Activated CD4-positive, alpha-beta T cell treated with anti-CD3 and anti-CD28 coated beads, Interleukin-2, amount 50 U/mL, for 1 hour (primary cell): ENCODE measurements around the gene MALSU1.
"Not testable (repeated sequence)": the region's sequence is repeated elsewhere in the genome, so short reads cannot be mapped to it uniquely, and the experiment has no call there.

ENCODE experiments used
- DNase-seq: peaks from one replicate; pipeline ENCODE4 v3.0.0-alpha.2; 2020

Gene MALSU1

DNA sequence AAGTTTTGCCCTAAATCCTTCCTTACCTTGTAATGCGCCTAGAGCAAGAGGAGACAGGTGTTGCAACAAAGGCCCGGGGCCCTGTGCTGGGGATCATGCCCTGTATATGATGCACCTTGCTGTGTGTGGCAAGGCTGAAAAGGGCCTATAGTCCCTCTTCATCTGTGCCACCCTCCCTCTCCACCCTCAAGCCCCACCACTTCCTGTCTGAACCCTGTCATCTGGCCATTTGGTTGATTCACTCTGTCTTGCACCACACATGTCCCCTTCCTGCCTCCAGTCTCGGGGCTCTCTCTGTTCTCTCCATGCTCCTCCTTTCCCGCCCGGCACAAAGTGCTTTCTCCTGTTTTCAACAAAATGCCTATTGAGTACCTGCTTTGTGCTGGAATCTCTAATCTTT lies 11.5 kb upstream of the MALSU1 start:
- DNase-seq, result no peak

DNA sequence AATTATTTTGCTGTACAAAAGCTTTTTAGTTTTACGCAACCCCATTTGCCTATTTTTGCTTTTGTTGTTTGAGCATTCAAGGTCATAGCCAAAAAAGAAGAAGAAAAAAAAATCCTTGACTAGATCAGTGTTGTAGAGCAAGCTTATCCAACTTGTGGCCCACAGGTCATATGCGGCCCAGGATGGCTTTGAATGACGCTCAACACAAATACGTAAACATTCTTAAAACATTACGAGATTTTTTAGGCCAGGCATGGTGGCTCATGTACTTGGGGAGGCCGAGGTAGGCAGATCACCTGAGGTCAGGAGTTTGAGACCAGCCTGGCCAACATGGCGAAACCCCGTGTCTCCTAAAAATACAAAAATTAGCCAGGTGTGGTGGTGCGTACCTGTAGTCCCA lies 8.1 kb upstream of the MALSU1 start:
- no peak for DNase-seq

DNA sequence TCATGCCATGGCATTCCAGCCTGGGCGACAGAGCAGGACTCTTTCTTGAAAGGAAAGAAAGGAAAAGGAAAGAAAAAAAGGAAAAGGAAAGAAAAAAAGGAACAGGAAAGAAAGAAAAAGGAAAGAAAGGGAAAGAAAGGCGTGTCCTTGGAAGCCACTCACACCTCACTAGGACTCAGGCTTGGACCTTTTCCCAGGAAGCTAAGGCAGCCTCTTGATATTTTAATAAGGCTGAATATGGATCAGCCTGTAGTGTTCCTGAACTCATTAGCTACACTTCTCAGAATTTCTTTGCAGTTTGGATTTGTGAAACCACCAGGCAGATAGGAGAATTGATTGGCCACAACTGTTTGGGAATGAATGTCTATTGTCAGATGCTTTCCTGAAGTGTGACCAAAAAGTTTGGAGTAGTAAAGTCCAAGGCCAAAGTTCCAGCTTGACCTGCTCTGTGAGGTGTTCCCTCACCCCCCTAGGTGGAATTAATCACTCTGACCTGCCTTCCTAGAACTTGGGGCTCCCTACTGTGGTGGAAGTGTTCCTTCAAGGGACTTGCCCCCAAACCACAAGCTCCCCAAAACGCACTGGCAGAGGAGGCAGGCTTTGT lies 7.1 kb upstream of the MALSU1 start:
- DNase-seq, result no peak

DNA sequence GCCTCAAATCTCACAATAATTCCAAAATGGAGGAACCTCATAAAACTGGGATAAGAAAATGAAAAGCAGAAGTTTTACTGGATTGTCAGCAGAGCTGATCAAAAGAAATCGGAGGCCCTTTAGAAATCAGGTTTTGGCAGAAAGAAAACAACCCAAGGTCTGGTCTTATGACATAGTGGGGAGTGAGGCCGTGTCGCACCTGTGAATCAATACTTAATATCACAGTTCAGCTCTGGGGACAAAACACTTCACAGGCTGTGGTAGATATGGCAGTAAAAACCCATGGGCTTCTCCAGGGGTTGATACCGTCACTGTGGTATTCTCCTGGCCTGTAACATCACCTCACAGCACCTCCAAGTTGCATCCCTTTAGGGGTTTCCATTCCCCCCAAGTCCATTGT lies 6.5 kb upstream of the MALSU1 start:
- no peak for DNase-seq

DNA sequence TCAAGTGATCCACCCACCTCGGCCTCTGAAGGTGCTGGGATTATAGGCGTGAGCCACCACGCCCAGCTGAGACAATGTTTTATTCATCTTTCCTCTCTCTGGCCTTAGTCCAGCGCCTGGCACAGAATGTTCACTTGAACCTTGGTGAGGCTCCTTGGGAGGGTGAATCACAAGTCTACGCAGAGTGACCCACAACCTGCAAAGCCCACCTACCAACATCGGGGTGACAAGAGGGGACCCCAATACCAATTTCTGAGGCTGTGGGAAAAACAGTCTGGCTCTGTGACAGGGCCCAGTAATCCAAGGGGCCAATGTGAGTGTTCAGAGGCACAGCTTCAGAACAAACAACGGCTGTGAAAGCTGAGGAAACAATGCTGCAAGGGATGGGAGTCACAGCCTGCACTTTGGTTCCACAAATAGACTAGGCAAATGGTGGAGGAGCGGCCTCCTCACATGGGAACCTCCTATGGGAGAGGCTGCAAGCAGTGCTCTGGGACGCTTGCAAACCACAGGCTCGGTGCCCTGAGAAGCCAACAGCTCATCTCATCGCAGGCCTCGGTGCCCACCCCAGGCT lies 5.6 kb upstream of the MALSU1 start:
- no peak for DNase-seq

DNA sequence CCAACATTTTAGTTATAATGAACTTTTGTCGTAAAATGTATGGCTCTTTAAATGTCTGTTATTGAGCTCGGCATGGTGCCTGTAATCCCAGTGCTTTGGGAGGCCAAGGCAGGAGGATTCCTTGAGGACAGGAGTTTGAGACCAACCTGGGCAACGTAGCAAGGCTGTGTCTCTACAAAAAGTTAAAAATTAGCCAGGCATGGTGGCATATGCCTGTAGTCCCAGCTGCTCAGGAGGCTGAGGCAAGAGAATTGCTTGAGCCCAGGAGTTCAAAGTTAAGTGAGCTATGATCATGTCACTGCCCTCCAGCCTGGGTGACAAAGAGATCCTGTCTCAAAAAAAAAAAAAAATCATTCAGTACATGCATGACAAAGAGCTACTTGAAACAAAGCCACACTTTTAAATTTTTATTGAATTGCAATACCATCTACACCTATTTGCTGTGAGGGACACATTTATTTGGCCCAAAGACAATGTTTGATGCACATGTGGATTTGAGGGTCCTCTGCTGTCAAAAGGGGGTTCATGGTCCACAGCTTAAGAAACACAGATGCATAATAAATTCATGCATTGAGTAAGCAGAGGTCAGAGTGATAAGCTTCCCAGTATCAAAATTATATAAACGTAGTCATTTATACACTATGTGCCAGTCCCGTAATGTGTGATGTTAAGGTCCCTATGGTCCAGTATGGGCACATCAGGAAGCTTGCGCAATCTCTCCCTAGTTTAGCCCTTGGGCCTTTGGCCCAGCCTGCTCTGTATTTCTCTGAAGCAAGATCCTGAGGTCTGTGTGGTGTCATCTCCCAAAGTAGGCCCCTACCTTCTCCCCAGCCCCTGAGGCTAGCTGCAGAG lies 4.4 kb upstream of the MALSU1 start:
- DNase-seq, result no peak

DNA sequence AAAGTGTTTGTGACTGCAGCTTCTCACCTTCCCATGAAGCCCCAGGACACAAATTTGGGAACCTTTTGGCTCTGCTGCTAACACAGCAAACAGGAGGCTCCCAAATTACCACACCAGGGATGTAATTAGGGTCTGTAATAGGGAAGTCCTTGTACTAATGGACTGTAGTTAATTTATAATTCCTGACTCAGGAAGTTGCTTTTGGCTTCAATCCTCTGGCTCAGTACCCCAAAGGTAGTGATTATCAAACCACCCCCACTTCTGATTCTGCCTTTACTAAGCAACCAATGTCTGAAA lies 3.8 kb upstream of the MALSU1 start:
- DNase-seq, result no peak

DNA sequence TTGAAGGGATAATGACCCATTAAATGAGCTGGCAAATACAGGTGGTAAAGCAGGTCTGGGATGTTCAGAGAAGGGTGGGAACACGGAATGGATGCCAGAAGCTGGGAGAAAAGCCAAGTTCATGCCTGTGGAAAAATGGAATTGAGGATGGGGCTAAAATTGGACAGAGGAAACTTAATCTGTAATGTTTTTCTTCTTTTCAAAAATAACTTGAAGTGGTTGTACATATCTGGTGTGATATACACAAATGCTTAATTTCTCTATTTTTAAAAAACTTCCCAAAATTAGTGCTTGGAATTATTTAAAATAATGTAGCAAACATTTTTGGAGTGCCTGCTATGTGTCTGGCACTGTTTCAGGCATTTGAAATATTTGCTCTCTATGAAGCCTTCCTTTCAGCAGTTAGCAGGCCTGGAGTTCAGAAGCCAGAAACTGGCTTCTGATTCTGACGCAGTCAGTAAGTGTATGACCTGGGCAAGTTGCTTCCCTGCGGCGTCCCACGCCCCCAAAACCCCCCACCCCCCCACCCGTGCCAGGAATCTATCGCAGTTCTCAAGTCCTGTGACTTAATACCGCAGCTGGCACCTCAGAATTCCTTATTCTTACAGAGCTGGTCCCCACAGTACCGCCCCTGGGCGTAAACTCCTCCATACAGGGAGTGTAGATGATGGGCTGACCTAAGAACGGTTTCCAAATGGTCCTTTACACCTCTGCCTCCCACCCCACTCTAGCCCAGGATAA lies 828 bp upstream of the MALSU1 start:
- DNase-seq, result no peak

DNA sequence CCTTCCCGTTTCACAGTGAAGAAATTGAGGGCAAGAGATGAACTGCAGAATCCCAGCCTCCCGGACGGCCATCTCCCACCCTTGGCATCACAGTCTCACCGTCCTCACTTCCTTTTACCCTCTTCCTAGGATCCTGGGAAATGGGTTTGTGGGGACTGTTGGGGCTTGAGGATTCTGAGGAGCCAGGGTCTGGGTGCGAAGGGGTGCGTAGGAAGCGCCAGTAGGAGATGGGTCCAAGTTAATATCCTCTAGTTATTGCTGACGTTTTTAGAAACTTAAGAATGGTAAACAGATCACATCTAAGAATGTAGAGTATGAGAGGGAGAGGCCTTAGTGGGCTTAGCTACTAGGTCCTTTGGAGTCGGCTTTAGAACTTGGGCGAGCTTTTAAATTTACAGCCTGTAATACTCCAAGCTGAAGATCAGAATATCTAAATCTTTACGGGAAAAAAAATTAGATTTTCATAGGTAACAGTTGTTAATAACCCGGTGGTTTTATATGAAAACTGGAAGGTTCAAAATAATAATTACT lies 696 bp downstream of the MALSU1 start:
- DNase-seq, result no peak

DNA sequence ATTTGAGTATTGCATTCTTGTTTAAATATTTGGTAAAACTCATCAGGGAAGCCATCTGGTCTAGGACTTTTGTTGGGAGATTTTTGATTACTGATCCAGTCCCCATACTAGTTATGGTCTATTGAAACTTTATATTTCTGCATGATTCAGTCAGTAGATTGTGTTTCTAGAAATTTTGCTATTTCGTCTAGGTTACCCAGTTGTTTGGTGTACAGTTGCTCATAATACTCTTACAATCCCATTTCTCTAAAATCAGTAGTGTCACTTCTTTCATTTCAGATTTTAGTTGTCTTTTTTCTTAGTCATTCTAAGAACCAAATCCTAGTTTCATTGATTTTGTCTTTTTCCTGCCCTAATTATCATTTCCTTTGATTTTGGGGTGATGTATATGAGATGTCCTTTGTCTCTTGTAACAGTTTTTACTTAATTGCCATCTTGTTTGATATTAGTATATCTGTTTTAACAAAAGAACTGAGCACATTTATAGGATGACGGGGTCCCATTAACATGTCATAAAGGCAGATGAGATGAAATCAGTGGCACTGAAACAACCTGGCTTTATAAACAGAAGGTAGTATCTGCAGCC lies 7.9 kb downstream of the MALSU1 start:
- DNase-seq, result no peak

DNA sequence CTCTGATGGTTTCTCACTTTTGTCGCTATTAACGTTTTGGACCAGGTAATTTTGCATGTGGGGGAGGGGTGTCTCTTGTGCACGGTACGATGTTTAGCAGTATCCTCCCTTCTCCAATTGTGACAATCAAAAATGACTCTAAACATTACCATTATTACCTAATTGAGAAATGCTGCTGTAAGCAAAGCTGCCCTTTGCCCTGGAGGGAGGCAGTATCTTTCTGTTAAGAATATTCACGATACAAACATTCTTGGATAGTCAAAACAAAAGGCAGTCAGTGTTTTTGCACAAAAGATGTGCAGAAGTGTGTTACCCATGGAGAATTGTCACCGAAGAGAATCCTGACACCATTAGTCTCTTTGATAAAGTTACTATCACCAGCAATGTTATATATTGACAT lies 9.6 kb downstream of the MALSU1 start:
- no peak for DNase-seq

DNA sequence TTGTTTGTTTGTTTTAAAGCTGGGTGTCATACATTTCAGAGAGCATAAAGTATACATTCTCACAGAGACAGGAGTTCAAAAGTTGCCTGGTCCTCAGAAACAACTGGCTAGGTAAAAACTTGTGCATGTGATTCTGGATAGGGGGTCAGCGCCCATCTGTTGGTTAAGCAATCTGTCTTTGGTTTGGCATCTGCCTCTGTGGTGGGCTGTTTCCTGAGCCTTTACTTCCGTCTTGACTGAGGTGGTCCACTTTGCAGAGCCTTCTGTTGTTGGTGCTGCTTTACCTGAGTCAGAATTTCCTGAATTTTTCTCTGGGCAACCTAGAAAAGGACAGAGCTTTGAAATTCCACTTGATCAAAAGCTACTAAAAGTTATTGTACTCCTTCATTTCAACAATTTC lies 13.0 kb downstream of the MALSU1 start:
- DNase-seq, result not testable (repeated sequence)

DNA sequence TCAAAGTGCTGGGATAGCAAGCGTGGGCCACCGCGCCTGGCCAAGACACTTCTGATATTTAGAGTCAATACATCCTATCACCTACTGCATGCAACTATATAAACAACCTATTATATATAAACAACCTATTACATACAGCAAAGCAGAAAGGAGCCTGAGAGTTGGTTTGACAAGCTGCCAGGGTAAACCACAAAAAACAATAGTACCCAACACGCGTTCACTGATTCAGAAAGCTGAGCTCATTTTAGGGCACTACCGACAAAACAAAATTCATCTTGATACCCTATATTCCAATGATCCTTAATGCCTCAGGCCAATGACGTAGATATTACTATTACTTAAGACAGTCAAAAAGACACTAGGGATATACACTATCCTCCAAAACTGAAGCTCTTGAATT lies 16.2 kb downstream of the MALSU1 start:
- no peak for DNase-seq

DNA sequence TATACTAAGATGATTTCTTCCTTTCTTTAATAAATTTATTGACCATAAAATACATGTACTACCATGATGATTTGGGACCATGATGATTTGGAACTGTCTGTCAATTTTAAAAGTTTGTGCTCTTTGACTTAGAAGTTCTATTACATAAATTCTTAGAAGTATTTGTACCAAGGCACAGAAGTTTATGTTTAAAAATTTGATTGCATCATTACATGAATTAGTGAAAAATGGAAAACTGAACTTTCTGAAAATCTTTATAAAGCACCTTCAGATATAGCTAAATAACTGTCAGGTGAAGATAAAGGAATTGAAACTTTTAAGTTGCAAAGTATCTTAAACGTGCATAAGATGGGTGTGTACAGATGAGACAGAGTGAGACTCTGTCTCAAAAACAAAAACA lies 32.0 kb downstream of the MALSU1 start:
- DNase-seq, result no peak

DNA sequence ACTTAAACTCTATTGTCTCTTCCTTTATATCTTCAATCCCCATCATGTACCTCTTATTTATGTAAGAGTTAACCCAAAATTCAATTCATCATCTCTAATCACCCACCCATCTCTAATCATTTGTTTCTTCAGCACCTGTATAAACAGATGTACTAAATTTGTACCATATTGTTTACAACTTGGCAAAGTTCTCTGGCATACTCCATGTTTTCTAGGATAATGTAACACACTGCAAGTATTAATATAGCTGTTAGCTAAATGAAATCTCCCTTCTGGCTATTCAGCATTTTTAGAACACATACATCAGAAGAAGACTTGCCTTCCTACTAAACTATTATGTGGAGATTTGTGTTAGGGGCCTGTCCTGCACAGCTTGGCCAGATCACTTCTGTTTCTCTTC lies 33.1 kb downstream of the MALSU1 start:
- DNase-seq, result no peak

DNA sequence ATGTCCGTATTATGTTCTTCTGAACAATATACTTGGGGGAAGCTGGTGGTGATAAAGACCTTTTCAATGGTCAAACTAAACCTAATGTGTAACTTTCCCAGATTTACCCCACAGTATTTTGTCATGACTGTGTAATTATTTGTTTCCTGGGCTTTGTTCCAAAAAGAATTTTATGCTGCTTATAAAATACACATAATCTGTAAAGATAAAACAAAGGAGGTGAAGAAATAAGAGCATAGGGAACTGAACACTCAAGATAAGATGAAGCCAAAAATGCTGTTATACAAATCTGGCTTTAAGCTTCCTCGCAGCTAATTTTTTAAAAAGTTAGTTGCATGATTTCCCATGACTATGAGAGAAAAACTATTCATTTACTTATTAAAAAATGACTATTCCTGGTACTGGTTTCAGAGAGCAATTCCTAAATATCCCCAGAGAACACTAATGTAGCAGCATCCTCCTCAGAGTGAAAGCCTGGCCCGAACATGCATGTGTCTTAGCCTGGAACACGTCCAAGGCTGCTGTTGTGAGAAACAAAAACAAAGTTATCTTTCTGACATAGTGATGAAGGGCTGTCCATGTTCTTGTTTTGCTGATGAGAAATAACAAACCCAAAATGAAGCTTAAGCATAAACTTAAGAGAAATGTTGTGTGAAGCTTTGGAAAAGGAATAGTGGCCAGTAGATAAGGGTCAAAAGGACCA lies 33.9 kb downstream of the MALSU1 start:
- no peak for DNase-seq

DNA sequence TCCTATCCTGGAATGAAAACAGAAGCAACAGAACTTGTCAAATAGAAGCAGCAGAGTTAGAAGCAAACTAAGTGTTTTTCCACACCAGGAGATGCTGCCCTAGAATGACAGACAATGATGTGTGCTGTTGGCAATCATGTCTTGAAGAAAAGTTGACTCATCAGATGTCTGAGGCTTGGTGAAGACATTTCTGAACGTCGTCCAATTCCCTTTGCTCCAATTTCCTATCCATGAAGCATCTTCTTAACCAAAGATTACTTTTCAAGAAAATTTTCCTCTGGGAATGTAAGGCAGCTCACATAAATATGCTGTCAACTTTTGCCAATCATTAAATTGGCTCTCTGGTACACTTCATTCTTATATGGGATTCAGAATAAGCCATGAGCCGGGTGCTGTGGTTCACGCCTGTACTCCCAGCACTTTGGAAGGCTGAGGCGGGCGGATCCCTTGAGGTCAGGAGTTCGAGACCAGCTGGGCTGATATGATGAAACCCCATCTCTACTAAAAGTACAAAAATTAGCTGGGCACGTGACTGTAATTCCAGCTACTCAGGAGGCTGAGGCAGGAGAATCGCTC lies 34.6 kb downstream of the MALSU1 start:
- DNase-seq, result no peak

DNA sequence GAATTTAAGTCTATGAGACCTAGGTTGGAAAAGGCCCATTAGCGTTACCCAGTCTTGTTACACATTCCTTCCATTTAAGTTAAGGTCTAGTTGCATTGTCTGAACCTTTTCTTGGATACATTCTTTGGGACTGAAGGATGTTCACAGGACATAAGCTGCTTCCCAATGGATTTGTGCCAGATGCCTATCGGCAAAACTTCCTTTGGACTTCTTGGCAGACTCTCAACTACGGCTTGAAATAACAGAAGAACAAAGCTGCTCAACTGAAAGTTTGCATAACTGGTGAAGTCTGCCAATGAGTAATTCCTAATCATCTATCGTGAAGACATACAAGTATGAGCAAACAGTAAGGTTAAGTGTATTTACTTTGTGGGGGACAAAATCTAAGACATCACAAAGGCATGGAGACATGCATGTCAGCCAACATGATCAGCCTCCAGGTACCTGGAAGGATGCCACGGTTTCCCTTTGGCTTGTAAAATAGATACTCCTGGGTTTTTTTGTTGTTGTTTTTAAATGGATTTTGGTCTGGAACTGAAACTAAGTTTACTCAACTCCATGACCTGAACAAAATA lies 35.4 kb downstream of the MALSU1 start:
- DNase-seq, result no peak

DNA sequence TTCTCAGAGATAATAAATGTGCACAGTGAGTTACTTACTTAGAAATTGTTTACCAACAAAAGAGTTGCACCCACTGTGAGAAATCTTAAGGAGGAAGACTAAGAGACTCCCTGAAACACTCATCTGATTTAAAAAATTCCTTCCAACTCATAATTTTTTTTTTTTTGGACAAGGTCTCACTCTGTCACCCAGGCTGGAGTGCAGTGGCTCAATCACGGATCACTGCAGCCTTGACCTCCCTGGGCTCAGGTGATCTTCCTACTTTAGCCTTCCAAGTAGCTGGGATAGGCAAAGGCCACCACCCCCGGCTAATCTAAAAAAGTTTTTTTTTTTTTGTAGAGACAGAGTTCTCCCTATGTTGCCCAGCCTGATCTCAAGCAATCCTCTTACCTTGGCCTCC lies 36.0 kb downstream of the MALSU1 start:
- DNase-seq, result no peak

DNA sequence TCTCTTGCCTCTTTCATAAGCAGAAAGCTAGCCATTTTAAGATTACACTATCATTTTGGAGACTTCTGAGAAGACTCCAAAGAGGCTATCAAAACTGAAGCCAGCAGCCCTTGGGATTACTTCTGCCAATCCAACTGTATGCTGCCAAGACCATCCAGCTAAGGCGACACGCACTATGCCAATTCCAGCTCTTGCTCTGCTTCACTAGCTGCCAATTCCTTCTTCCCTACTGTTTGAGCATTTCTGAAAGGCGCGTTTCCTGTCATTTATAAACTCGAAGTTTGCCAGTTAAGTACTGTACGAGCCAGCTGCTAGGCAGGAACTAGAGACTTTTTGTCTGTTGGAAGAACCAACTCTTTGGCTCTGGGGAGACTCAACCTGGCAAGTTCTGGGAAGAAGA lies 36.5 kb downstream of the MALSU1 start:
- no peak for DNase-seq

DNA sequence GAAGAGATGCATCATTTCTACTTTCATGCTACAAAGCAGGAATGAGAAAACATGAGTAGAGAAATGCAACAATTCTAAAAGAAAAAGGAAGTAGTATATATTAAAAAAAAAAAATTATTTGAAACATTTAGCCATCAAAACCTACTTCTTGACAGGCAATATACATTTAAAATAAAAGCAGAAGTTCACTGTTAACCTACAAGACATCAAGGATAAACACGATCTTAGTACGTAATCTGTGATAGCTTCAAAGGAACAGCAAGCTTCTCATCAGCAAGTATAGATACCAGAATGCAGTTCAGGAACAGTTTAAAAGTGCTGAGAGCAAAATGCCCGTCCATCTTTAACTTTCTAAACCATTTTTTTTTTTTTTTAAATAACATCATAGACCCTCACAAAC lies 36.9 kb downstream of the MALSU1 start:
- DNase-seq, result no peak

DNA sequence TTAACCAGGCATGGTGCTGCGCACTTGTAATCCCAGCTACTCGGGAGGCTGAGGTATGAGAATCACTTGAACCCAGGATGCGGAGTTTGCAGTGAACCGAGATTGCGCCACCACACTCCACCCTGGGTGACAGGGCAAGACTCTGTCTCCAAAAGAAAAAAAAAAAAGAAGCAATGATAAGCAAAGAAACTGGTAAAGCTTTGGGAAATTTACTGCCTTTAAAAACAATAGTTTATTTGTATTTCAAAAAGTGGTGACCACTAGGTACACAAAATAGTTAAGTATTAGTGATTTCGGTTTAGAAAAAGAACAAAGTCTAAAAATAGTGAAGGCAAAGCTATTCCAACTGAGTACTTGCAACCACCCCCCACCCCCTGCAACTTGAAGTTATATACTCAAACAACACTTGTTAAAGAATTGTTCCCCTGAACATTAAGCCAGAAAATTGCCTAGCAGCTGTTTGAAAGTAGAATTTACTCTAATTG lies 37.7 kb downstream of the MALSU1 start:
- DNase-seq, result no peak
